Activated CD8-positive, alpha-beta memory T cell treated with anti-CD3 and anti-CD28 coated beads, Interleukin-2, amount 10 ng/mL, durations not matched to agents 7 days and 5 days (primary cell): ENCODE measurements around the gene PLA2R1. TPM values are rescaled to one million over a fixed set of nuclear protein-coding genes. Genes with fewer than 3 reads are reported as not detected.
"Not testable (repeated sequence)": the region's sequence is repeated elsewhere in the genome, so short reads cannot be mapped to it uniquely, and the experiment has no call there.

Experiments used
- ATAC-seq: fragments of 150-1000 bp; cut with Tn5 transposase; one replicate; pipeline ENCODE4 v1.10.0; 2021; ENCODE audit warnings: moderate library complexity
- CTCF ChIA-PET: fragments of 350-600 bp; sonication (Branson Sonifier 250); formaldehyde crosslinking; loops from one replicate; lab custom pipeline; 2021; ENCODE audit warnings: antibody characterized with exemption; lab: Charles Lee
- DNase-seq: peaks from one replicate; pipeline ENCODE4 v3.0.0-alpha.2; 2020
- H3K27ac Mint-ChIP-seq: one replicate; pipeline ENCODE4 v1.8.0; 2021; ENCODE audit warnings: mild to moderate bottlenecking, mixed read lengths
- H3K27me3 Mint-ChIP-seq: one replicate; pipeline ENCODE4 v1.8.0; 2021; ENCODE audit warnings: mixed read lengths
- H3K36me3 Mint-ChIP-seq: one replicate; pipeline ENCODE4 v1.8.0; 2021; ENCODE audit warnings: mild to moderate bottlenecking, mixed read lengths
- H3K4me1 Mint-ChIP-seq: one replicate; pipeline ENCODE4 v1.8.0; 2021; ENCODE audit warnings: mixed read lengths
- H3K4me3 Mint-ChIP-seq: one replicate; pipeline ENCODE4 v1.8.0; 2021; ENCODE audit warnings: mild to moderate bottlenecking, moderate library complexity, mixed read lengths
- H3K9me3 Mint-ChIP-seq: one replicate; pipeline ENCODE4 v1.8.0; 2022; ENCODE audit warnings: low read depth, mixed read lengths
- total RNA-seq, 2 experiments: library from RNA; stranded (reverse); gene quantifications; one replicate each; pipeline ENCODE4 v1.2.3, GENCODE V29; 2021

Gene PLA2R1
- total RNA-seq, 2 experiments from 2014 or later = not detected

GRCh38 chr2:159976527-159977160 is 85.8 kb downstream of the PLA2R1 start:
- no peaks in the 10 kb centered on the region for H3K4me1 Mint-ChIP-seq
- CTCF ChIA-PET = no interaction called here
- peaks cover 53% of the 10 kb centered on the region for H3K27me3 Mint-ChIP-seq
- no peak overlapping the region for H3K27ac Mint-ChIP-seq
- H3K4me3 Mint-ChIP-seq = no peak overlapping the region
- no peaks in the 10 kb centered on the region for H3K9me3 Mint-ChIP-seq
- ATAC-seq (no peak), DNase-seq (no peak)
- H3K36me3 Mint-ChIP-seq = no peaks in the 10 kb centered on the region

- no peaks in the 10 kb centered on the region for H3K9me3 Mint-ChIP-seq
- no peak overlapping the region for H3K4me3 Mint-ChIP-seq
- DNase-seq (no peak), ATAC-seq (no peak)
- CTCF ChIA-PET = no interaction called here
- H3K4me1 Mint-ChIP-seq = no peaks in the 10 kb centered on the region
- H3K27ac Mint-ChIP-seq = no peak overlapping the region
- H3K27me3 Mint-ChIP-seq = peaks cover 27% of the 10 kb centered on the region
- no peaks in the 10 kb centered on the region for H3K36me3 Mint-ChIP-seq
Measured at GRCh38 chr2:159973325-159973724, 89.1 kb downstream of the PLA2R1 start.

- no peak overlapping the region for H3K4me3 Mint-ChIP-seq
- no peaks in the 10 kb centered on the region for H3K4me1 Mint-ChIP-seq
- H3K9me3 Mint-ChIP-seq = no peaks in the 10 kb centered on the region
- CTCF ChIA-PET = no interaction called here
- no peak overlapping the region for H3K27ac Mint-ChIP-seq
- H3K27me3 Mint-ChIP-seq = peaks cover 15% of the 10 kb centered on the region
- DNase-seq = no peak
- no peaks in the 10 kb centered on the region for H3K36me3 Mint-ChIP-seq
- no peak for ATAC-seq
Measured at GRCh38 chr2:159971365-159972152, 90.9 kb downstream of the PLA2R1 start.

- H3K27ac Mint-ChIP-seq, H3K4me3 Mint-ChIP-seq, H3K36me3 Mint-ChIP-seq, H3K4me1 Mint-ChIP-seq, H3K9me3 Mint-ChIP-seq, DNase-seq, ATAC-seq, CTCF ChIA-PET: not testable (repeated sequence)
- peaks cover 10% of the 10 kb centered on the region for H3K27me3 Mint-ChIP-seq
Measured at GRCh38 chr2:159970548-159970947, 91.9 kb downstream of the PLA2R1 start.

- Mint-ChIP-seq H3K27me3 (no peaks in the 10 kb centered on the region), H3K4me1 (no peaks in the 10 kb centered on the region), H3K36me3 (no peaks in the 10 kb centered on the region), H3K4me3 (no peak overlapping the region), H3K27ac (no peak overlapping the region), H3K9me3 (no peaks in the 10 kb centered on the region)
- CTCF ChIA-PET = interaction anchor here (0.8 kb wide), 1 partner anchor 850 kb away, joined by 3 read pairs; no protein-coding TSS in a partner anchor
- ATAC-seq = no peak
- no peak for DNase-seq
Measured at GRCh38 chr2:159968279-159968900, 94.0 kb downstream of the PLA2R1 start.

- H3K36me3 Mint-ChIP-seq = no peaks in the 10 kb centered on the region
- no peak for DNase-seq
- no peak for ATAC-seq
- H3K27me3 Mint-ChIP-seq = no peaks in the 10 kb centered on the region
- H3K4me1 Mint-ChIP-seq = peaks cover 6% of the 10 kb centered on the region
- no peaks in the 10 kb centered on the region for H3K9me3 Mint-ChIP-seq
- CTCF ChIA-PET = no interaction called here
- H3K4me3 Mint-ChIP-seq = no peak overlapping the region
- no peak overlapping the region for H3K27ac Mint-ChIP-seq
Measured at GRCh38 chr2:159963700-159964099, 98.7 kb downstream of the PLA2R1 start.

- H3K9me3 Mint-ChIP-seq, H3K27me3 Mint-ChIP-seq, ATAC-seq, H3K36me3 Mint-ChIP-seq, H3K4me3 Mint-ChIP-seq, DNase-seq, CTCF ChIA-PET, H3K27ac Mint-ChIP-seq, H3K4me1 Mint-ChIP-seq: not testable (repeated sequence)
Measured at GRCh38 chr2:159962513-159962912, 99.9 kb downstream of the PLA2R1 start.

- H3K9me3 Mint-ChIP-seq = no peaks in the 10 kb centered on the region
- H3K27ac Mint-ChIP-seq = no peak overlapping the region
- DNase-seq (no peak), ATAC-seq (no peak)
- H3K4me1 Mint-ChIP-seq = peaks cover 6% of the 10 kb centered on the region
- peaks cover 2% of the 10 kb centered on the region for H3K27me3 Mint-ChIP-seq
- no peak overlapping the region for H3K4me3 Mint-ChIP-seq
- no peaks in the 10 kb centered on the region for H3K36me3 Mint-ChIP-seq
- CTCF ChIA-PET = no interaction called here
Measured at GRCh38 chr2:159961451-159961850, 101.0 kb downstream of the PLA2R1 start.

GRCh38 chr2:159961037-159961436 is 101.4 kb downstream of the PLA2R1 start:
- no peak for DNase-seq
- ATAC-seq = no peak
- CTCF ChIA-PET = no interaction called here
- no peak overlapping the region for H3K4me3 Mint-ChIP-seq
- peaks cover 2% of the 10 kb centered on the region for H3K27me3 Mint-ChIP-seq
- no peaks in the 10 kb centered on the region for H3K9me3 Mint-ChIP-seq
- H3K36me3 Mint-ChIP-seq = no peaks in the 10 kb centered on the region
- peaks cover 6% of the 10 kb centered on the region for H3K4me1 Mint-ChIP-seq
- no peak overlapping the region for H3K27ac Mint-ChIP-seq

- H3K27ac Mint-ChIP-seq = no peak overlapping the region
- CTCF ChIA-PET = no interaction called here
- DNase-seq (no peak), ATAC-seq (peak; percentile 39)
- peaks cover 6% of the 10 kb centered on the region for H3K4me1 Mint-ChIP-seq
- H3K4me3 Mint-ChIP-seq = no peak overlapping the region
- H3K36me3 Mint-ChIP-seq = no peaks in the 10 kb centered on the region
- H3K9me3 Mint-ChIP-seq = no peaks in the 10 kb centered on the region
- peaks cover 2% of the 10 kb centered on the region for H3K27me3 Mint-ChIP-seq
Measured at GRCh38 chr2:159960414-159960813, 102.0 kb downstream of the PLA2R1 start.

GRCh38 chr2:159959136-159959535 is 103.3 kb downstream of the PLA2R1 start:
- ATAC-seq (no peak), DNase-seq (no peak)
- Mint-ChIP-seq H3K36me3 (no peaks in the 10 kb centered on the region), H3K27ac (no peak overlapping the region), H3K4me1 (peaks cover 6% of the 10 kb centered on the region), H3K27me3 (peaks cover 5% of the 10 kb centered on the region), H3K9me3 (no peaks in the 10 kb centered on the region), H3K4me3 (no peak overlapping the region)
- CTCF ChIA-PET = interaction anchor here (1.6 kb wide), 1 partner anchor 38 kb away, joined by 3 read pairs; no protein-coding TSS in a partner anchor

- DNase-seq (no peak), ATAC-seq (no peak)
- no peak overlapping the region for H3K4me3 Mint-ChIP-seq
- H3K27ac Mint-ChIP-seq = no peak overlapping the region
- no peaks in the 10 kb centered on the region for H3K36me3 Mint-ChIP-seq
- CTCF ChIA-PET = no interaction called here
- H3K9me3 Mint-ChIP-seq = no peaks in the 10 kb centered on the region
- H3K4me1 Mint-ChIP-seq = no peaks in the 10 kb centered on the region
- peaks cover 32% of the 10 kb centered on the region for H3K27me3 Mint-ChIP-seq
Measured at GRCh38 chr2:159953136-159953823, 109.1 kb downstream of the PLA2R1 start.

- DNase-seq (no peak), ATAC-seq (no peak)
- Mint-ChIP-seq H3K9me3 (no peaks in the 10 kb centered on the region), H3K4me3 (no peak overlapping the region), H3K36me3 (no peaks in the 10 kb centered on the region), H3K27ac (no peak overlapping the region), H3K4me1 (no peaks in the 10 kb centered on the region), H3K27me3 (peaks cover 36% of the 10 kb centered on the region)
- CTCF ChIA-PET = no interaction called here
Measured at GRCh38 chr2:159946326-159946999, 116.0 kb downstream of the PLA2R1 start.
